Aorta (tissue), 5 donors: ENCODE results near the gene TAPBPL. TPM values are rescaled to one million over a fixed set of nuclear protein-coding genes. Genes with fewer than 3 reads are reported as not detected.
"Not testable (repeated sequence)": the region's sequence is repeated elsewhere in the genome, so short reads cannot be mapped to it uniquely, and the experiment has no call there.

Experiments used
- ATAC-seq: fragments of 200-7000 bp; cut with Tn5 transposase; one replicate; pipeline ENCODE4 v1.9.1; 2022; ENCODE audit warnings: moderate library complexity; ENCODE audit not compliant: low FRiP score
- DNase-seq, 2 donors: peaks; one replicate each; pipeline ENCODE4 v3.0.0-alpha.2; 2020
- H3K27ac ChIP-seq, 2 donors: one replicate each; pipeline ENCODE4 v1.5.1; 2013; ENCODE audit warnings: low read length in 2 of 2, mild to moderate bottlenecking in 2 of 2, moderate library complexity in 2 of 2, control low read depth in 1 of 2, inconsistent platforms in 1 of 2, low read depth in 1 of 2
- H3K27me3 ChIP-seq, 2 donors: one replicate each; pipeline ENCODE4 v1.6.1; 2013; ENCODE audit warnings: control low read depth in 1 of 2, low read length in 1 of 2, mild to moderate bottlenecking in 1 of 2, moderate library complexity in 1 of 2; ENCODE audit not compliant: insufficient read depth in 2 of 2, control insufficient read depth in 1 of 2
- H3K36me3 ChIP-seq, 2 donors: one replicate each; pipeline ENCODE4 v1.6.1; 2013; ENCODE audit warnings: control low read depth in 1 of 2, low read length in 1 of 2, mild to moderate bottlenecking in 1 of 2; ENCODE audit not compliant: insufficient read depth in 2 of 2, control insufficient read depth in 1 of 2
- H3K4me1 ChIP-seq, 2 donors: one replicate each; pipeline ENCODE4 v1.6.1; 2013; ENCODE audit warnings: low read length in 2 of 2, control low read depth in 1 of 2, mild to moderate bottlenecking in 1 of 2, moderate library complexity in 1 of 2; ENCODE audit not compliant: insufficient read depth in 2 of 2, control insufficient read depth in 1 of 2
- H3K4me3 ChIP-seq, 2 donors: one replicate each; pipeline ENCODE4 v1.5.1; 2013; ENCODE audit warnings: low read length in 2 of 2, control low read depth in 1 of 2, mild to moderate bottlenecking in 1 of 2
- H3K9me3 ChIP-seq: one replicate; pipeline ENCODE4 v1.6.1; 2013; ENCODE audit warnings: mild to moderate bottlenecking, low read length; ENCODE audit not compliant: control insufficient read depth
- WGBS, 2 donors: extraction: QIAGEN DNeasy Blood & Tissue Kit; methylation state at CpG; one replicate each; pipeline ENCODE4 v1.1.7; 2013; 5-methylcytosine and 5-hydroxymethylcytosine counted together
- intact Hi-C, 2 donors: fragments of 100-400 bp; cut with DNase I; formaldehyde crosslinking; loops; one replicate each; pipeline versions ENCODE4 v1.14.2 to v1.15.0; 2022
- polyA plus RNA-seq, 2 donors: library from polyadenylated mRNA; stranded (reverse); fragments of 200-250 nt; gene quantifications; one replicate each; pipeline ENCODE4 v1.2.3, GENCODE V29; 2013
- total RNA-seq, 2 donors: library from RNA; stranded (reverse); fragmentation: NEBNext Ultra II Directional; extraction: Animal tissue kit (Norgen Biotek cat#: 25700); gene quantifications; one replicate each; pipeline ENCODE4 v1.2.1, GENCODE V29; 2021
- donor health status: healthy with polysubstance abuse.
- donor health status: Bipolar disorder and iron deficiency.
- donor health status: DM: no; HTN: no; CAD: no.
- donor health status: DM: no; HTN: no; CAD: no.
- donor health status: DM: yes; HTN: yes; CAD: no.

Gene TAPBPL
- total and polyA plus RNA-seq, 4 donors, result 14.6 to 29.3 (median 24.0) TPM

- WGBS, 2 donors, result 3 to 5% methylated on average over 9 of the region's 9 CpGs
- no peak overlapping the region for H3K4me3 ChIP-seq
- H3K9me3 ChIP-seq, result no peaks in the 10 kb centered on the region
- ATAC-seq (peak; percentile 96), DNase-seq (peak; percentile 90 to 92)
- no peaks in the 10 kb centered on the region for H3K4me1 ChIP-seq
- intact Hi-C loops, result loop anchor here (1.0 to 5.0 kb wide), 5 partner anchors 41 to 129 kb away; partner anchors contain the start of gene TNFRSF1A (in 1 of the 2)
- H3K27me3 ChIP-seq, result no peaks in the 10 kb centered on the region
- no peaks in the 10 kb centered on the region for H3K36me3 ChIP-seq
- H3K27ac ChIP-seq, result no peak overlapping the region
Observed at GRCh38 chr12:6423267-6424007, 28.4 kb upstream of the TAPBPL start.

DNA sequence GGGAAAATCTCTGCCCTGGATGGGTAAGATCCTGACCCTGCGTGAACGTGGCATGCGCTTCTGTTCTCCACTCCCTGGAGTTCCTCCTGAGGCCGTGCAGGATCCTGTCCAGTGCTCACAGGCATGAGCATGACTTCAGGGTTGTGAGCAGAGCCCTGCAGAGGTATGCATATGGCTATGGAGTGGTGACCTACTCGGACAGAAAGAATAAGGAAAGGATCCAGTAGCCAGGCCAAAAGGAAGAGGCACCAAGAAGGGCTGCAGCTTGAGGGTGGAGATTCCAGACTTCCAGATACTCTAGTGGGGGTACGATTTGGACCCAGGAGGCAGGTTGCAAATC lies 27.9 kb upstream of the TAPBPL start:
- DNase-seq, result no peak
- H3K4me1 ChIP-seq, result no peaks in the 10 kb centered on the region
- no peaks in the 10 kb centered on the region for H3K36me3 ChIP-seq
- H3K9me3 ChIP-seq, result no peaks in the 10 kb centered on the region
- intact Hi-C loops, result loop anchor here (5.0 kb wide), 3 partner anchors 82 to 128 kb away; partner anchors contain the start of gene TNFRSF1A (in 1 of the 2)
- H3K4me3 ChIP-seq, result no peak overlapping the region
- H3K27me3 ChIP-seq, result no peaks in the 10 kb centered on the region
- no peak overlapping the region for H3K27ac ChIP-seq
- WGBS, 2 donors, result 45% methylated on average over 6 of the region's 6 CpGs
- peak; percentile 24 for ATAC-seq

DNA sequence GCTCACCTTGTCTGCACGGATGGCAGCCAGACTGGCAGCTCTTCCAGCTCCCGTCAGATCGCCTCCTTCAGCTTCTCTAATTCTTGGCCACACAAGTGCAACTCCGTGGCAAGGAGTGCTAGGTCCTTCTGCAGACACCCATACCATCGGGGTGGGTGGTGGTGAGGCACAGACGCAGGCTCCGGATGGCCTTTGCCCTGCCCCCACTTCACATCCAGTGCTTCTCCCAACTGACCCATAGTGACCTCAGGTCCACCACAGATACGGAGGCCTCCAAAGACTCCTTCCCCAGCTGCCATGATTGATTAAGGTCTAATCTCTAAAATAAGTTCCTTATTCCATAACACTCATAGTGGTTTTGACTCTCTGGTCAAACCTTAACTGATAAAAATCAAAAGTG lies 27.0 kb upstream of the TAPBPL start:
- WGBS, 2 donors, result 77 to 84% methylated on average over 8 of the region's 8 CpGs
- no peaks in the 10 kb centered on the region for H3K27me3 ChIP-seq
- H3K4me1 ChIP-seq, result no peaks in the 10 kb centered on the region
- H3K36me3 ChIP-seq, result no peaks in the 10 kb centered on the region
- H3K9me3 ChIP-seq, result no peaks in the 10 kb centered on the region
- intact Hi-C loops, result loop anchor here (5.0 kb wide), 3 partner anchors 83 to 127 kb away; partner anchors contain the start of gene TNFRSF1A (in 1 of the 2)
- no peak overlapping the region for H3K27ac ChIP-seq
- DNase-seq, result peak in 1 of 2 donors; percentile 51
- no peak overlapping the region for H3K4me3 ChIP-seq
- ATAC-seq, result no peak

DNA sequence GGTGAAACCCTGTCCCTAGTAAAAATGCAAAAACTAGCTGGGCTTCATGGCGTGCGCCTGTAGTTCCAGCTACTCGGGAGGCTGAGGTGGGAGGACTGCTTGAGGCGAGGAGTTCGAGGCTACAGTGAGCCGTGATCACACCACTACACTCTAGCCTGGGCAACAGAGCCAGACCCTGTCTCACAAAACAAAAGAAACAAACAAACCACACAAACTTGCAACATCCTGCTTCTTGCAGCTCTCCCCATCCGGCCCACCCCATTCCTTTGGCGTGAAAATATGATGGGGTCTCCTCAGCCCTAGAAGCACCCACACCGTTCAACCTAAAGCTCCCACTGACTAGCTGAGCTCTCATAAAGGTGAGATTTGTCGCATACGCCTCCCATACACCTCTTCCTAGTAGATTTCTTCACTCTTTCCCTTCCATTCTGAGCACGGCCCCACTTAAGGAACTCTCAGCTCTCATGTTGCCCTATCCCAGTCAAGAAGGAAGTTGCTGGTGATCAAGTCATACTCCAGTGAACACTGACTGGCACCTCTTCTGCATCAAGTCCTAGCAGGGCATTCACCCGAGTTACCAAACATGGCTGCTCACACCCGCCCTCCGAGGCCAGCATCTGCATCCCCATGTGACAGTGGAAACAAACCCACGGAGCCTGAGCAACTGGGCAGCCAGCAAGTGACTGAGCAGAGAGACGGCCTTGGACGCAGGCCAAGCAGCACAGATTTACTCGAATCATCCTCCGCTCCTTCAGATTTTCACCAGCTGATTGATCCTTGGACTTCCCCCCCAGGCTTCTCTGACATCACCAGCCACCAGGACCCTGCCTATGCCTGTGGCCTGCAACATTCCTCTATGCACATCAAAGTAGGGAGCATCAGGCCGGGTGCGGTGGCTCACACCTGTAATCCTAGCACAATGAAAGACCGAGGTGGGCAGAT lies 26.0 kb upstream of the TAPBPL start:
- H3K4me1 ChIP-seq, result peaks cover 0 to 4% of the 10 kb centered on the region in 2 donors
- H3K36me3 ChIP-seq, result no peaks in the 10 kb centered on the region
- H3K27me3 ChIP-seq, result no peaks in the 10 kb centered on the region
- H3K27ac ChIP-seq, result no peak overlapping the region
- H3K4me3 ChIP-seq, result no peak overlapping the region
- no peaks in the 10 kb centered on the region for H3K9me3 ChIP-seq
- ATAC-seq (no peak), DNase-seq (peak in 1 of 2 donors; percentile 76)
- intact Hi-C loops, result loop anchor here in 1 of 2 donors (5.0 kb wide), 1 partner anchor 111 kb away; no protein-coding TSS in a partner anchor
- WGBS, 2 donors, result 83 to 86% methylated on average over 23 of the region's 23 CpGs

GRCh38 chr12:6426882-6427671 lies 24.8 kb upstream of the TAPBPL start:
- DNase-seq (peak in 1 of 2 donors; percentile 51), ATAC-seq (no peak)
- Histone ChIP-seq H3K4me3 (no peak overlapping the region), H3K27me3 (no peaks in the 10 kb centered on the region), H3K4me1 (peaks cover 0 to 4% of the 10 kb centered on the region in 2 donors), H3K36me3 (no peaks in the 10 kb centered on the region), H3K27ac (no peak overlapping the region), H3K9me3 (no peaks in the 10 kb centered on the region)
- intact Hi-C loops, result loop anchor here in 1 of 2 donors (5.0 kb wide), 1 partner anchor 110 kb away; no protein-coding TSS in a partner anchor
- WGBS, 2 donors, result 81 to 83% methylated on average over 14 of the region's 14 CpGs

- not testable (repeated sequence) for H3K36me3 ChIP-seq, H3K4me3 ChIP-seq, ATAC-seq, H3K27ac ChIP-seq, H3K4me1 ChIP-seq, H3K9me3 ChIP-seq, H3K27me3 ChIP-seq
- 96 to 97% methylated on average over 10 of the region's 10 CpGs for WGBS, 2 donors
- intact Hi-C loops, result loop anchor here in 1 of 2 donors (5.0 kb wide), 1 partner anchor 110 kb away; no protein-coding TSS in a partner anchor
- DNase-seq, result peak in 1 of 2 donors; percentile 12
Observed at GRCh38 chr12:6427796-6428195, 24.0 kb upstream of the TAPBPL start.

- peaks cover 0 to 4% of the 10 kb centered on the region in 2 donors for H3K4me1 ChIP-seq
- intact Hi-C loops, result loop anchor here in 1 of 2 donors (5.0 kb wide), 1 partner anchor 109 kb away; no protein-coding TSS in a partner anchor
- H3K4me3 ChIP-seq, result no peak overlapping the region
- WGBS, 2 donors, result 85 to 90% methylated on average over 3 of the region's 3 CpGs
- H3K36me3 ChIP-seq, result no peaks in the 10 kb centered on the region
- DNase-seq, result no peak
- no peaks in the 10 kb centered on the region for H3K27me3 ChIP-seq
- H3K27ac ChIP-seq, result no peak overlapping the region
- ATAC-seq, result no peak
- H3K9me3 ChIP-seq, result no peaks in the 10 kb centered on the region
Observed at GRCh38 chr12:6428326-6428725, 23.5 kb upstream of the TAPBPL start.
